GM19193 (cell line): ENCODE data around the gene EFNA5.

Experiments used
- POLR2A ChIP-seq: IDR thresholded peaks from 4 replicates; pipeline ENCODE4 v1.6.1; 2011; ENCODE audit not compliant: insufficient read depth, insufficient read length; ENCODE audit errors: extremely low read depth

Gene EFNA5

GRCh38 chr5:107329850-107330249 lies 340.9 kb downstream of the EFNA5 start:
- TF ChIP-seq POLR2A, result no peak
